HG03469 (cell line): ENCODE results near the gene TBX1.

Source experiments
- ATAC-seq: cut with Tn5 transposase; IDR thresholded peaks from one replicate; pipeline ENCODE4 v1.9.1; 2021; ENCODE audit warnings: mild to moderate bottlenecking, moderate library complexity, moderate number of reproducible peaks; ENCODE audit not compliant: unreplicated experiment

The TBX1 gene

DNA sequence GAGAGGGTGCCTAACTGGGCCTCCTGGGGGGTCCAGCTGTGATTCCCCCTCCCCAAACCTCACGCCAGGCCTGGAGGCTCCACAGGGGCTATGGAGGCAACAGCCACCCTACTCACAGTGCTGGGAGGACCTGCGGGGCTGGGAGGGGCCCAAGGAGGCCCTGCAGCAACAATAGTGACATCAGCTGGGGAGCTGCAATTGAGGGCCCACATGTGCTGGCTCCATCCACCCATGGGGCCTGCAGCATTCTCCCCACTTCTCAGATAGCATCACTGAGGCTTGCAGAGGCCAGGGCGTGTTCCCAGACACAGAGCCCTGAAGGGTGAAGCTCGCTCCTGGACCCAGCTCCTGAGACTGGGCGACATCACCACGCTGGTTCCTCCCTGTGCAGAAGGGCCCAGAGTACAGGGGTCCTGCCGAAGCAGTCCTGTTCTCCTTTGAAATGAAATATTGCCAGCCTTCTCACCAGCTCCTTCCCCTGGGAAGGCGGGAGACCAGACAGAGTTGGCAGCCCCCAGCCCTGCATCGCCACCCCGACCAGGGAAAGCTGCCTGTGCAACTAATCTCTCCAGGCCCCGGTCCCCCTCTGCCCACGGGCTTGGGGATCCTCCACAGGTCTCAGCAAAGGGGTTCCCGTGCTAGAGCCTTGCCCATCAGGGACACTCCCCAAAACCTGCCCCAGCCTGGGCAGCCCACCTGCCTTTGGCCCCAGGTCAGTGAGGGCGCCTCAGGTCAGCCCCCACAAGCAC, 8.9 kb upstream of the TBX1 start:
- no peak for ATAC-seq

DNA sequence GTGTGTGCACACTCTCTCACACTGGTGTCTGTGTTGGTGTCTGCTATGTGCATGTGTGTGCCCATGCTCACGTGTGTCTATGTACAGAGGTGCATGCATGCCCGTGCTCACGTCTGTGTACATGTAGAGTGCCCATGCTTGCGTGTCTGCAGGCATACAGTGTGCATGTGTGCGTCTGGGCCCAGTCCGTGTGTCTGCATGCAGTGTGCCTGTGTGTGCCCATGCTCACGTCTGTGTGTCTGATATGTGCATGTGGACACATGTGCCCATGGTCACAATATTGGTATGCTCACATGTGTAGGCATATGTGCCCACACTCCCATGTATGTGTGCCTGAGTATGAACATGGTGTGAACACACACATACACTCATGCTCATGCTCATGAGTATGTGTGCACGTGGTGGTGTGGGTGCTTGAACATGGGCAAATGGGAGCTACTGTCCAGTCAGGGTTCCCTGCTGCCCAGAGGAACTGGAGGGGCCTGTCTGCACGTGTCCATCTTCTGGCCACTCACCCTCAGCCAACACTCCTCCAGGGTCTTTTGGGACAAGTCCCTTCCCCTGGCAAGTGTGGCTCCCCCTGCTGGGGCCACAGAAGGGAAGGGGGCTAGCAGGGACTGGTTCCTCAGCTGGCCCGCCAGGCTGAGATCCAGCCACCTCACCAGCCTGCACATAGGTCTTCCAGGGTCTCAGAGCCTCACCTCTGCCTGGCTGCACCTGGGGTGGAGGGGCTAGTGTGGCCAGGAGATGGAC, 7.3 kb upstream of the TBX1 start:
- no peak for ATAC-seq

DNA sequence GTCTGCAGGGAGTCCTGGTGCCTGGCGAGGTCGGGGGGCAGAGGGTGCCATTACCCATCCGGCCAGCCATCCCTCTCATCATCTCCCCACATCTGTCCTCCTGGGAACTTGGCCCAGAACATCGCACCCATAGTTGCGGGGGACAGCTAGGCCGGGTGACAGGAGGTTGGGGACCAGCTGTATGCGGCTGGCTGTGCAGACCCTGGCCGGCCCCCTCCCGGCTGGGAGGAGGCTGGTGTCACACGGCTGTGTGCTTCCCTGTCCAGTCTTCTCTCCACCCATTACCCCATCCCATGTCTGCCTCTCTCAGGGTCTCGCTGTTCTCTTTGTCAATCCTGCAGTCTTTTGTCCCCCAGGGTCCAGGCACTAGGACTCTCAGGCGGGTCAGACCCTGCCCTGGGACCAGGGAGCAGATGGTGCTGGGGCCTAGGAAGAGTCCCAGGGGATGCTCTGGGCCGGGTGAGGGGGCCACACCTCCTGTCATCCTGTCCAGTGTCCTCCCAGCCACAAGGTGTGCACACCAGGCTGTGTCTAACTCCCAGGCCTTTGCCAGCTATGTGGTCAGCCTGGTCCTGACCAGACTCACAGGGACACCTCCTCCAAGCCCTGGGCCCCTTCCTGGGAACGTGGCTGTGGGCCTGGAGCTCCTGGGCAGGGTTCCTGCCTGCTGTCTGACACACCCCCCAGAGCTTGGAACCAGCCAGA, 6.4 kb upstream of the TBX1 start:
- no peak for ATAC-seq

DNA sequence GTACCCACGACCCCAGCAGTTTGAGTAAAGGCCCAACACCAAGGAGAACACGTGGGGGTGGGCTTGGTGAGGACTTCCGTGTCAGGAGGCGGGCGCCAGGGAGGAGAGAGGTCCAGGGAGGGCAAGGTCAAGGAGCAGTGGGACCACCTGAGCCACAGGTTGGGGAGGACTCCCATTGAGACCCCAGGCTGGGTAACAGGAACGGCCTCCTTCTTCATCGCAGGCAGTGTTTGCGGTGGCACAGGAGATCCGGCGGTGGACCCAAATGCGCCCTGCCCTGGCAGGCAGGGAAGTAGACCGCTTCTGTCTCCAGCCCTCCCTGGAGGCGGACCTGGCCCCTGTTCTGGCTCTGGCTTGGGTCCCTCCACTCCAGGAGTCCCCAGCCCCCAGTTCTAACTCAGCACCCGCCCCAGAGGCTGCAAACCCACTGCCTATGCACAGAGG, 5.9 kb upstream of the TBX1 start:
- ATAC-seq: no peak

DNA sequence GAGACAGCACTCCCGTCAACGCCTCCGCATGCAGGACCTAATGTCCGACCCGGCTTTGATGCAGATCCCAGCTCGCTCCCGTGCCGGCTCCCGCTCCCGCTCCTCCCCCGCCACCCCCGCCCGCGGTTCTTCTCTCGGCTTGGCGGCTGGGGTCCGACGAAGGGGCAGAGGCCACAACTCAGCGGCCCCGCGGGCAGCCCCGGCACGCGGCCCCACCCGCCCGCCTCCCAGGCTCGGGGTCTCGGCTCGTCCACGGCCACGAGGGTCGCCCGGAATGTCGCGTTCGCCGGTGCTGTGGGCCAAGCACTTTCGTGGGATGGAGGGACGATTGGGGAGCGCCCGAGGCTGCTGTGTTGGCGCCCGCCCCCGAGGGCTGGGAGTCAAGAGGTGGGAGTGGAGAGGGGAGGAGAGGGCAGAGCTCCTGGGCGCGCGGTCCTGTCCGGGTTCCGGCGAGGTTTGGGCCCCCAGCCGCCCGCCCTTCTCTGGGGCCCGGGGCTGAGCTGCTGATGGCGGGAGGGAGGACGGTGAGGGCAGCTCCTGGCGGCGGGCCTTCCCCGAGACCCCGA, 5.3 kb upstream of the TBX1 start:
- no peak for ATAC-seq

DNA sequence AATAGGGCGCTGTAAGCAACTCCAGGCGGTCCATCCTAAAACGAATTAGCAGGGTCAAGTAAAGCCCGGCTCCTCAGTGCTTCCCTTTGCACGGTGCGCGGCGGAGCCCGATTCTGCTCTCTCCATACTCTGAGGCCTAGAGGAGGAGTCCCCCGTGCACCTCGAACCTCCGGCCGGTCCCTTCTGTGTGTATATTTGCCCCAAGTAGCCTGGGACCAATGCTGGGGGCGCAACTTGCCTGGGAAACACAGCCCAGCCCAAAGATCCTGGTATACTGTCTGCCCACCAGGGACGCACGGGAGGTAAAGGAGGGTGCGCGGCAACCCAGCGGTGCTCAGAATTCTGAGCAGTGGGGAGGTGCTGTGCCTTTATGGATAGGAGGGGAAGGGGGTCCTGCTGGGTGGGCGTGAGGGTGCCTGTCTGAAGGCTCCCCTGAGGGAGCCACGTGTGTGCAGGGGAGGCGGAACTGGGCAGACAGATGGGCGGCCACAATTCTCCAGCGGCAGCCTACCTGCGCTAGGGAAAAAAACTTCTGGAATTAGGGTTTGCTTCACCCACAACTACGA, 4.8 kb upstream of the TBX1 start:
- ATAC-seq: no peak

DNA sequence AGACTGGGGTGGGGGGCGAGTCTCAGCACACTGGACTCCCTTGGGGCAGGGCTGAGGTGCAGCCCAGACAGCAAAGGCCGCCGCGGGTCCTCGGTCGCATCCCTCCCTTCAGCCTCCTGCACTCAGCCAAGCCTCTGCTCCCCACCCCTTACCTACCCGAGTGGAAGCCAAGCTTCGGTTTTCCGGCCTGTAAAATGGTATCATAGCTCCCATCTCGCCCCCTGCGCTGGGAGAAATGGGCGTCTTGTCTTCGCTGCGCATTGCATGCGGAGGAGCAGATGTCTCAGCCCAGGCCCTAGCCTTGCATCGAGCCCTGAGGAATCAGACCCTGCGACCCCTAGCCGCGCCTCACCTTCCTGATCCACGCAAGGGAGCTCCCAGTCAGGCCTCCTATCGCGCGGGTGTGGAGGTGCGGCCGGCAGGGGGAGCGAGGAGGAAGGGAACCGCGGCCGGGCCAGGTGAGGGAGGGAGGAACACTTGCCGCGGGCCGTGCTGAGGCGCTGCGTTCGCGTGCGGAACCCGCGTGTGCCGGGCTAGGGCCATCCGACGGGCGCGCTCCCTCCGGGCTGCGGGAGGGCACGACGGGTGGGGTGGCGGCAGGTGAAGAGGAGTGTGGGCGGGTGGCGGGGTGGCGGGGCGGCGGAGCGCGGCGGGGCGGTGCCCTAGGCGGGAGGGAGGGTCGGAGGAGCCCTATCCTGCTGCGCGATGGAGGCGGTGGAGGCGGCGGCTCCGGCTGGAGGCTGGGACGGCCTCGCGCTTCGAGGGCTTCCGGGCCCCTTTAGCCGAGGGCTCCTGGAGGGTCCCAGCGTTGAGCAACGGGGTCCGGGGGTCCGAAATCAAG, 4.1 kb upstream of the TBX1 start:
- ATAC-seq: no peak

DNA sequence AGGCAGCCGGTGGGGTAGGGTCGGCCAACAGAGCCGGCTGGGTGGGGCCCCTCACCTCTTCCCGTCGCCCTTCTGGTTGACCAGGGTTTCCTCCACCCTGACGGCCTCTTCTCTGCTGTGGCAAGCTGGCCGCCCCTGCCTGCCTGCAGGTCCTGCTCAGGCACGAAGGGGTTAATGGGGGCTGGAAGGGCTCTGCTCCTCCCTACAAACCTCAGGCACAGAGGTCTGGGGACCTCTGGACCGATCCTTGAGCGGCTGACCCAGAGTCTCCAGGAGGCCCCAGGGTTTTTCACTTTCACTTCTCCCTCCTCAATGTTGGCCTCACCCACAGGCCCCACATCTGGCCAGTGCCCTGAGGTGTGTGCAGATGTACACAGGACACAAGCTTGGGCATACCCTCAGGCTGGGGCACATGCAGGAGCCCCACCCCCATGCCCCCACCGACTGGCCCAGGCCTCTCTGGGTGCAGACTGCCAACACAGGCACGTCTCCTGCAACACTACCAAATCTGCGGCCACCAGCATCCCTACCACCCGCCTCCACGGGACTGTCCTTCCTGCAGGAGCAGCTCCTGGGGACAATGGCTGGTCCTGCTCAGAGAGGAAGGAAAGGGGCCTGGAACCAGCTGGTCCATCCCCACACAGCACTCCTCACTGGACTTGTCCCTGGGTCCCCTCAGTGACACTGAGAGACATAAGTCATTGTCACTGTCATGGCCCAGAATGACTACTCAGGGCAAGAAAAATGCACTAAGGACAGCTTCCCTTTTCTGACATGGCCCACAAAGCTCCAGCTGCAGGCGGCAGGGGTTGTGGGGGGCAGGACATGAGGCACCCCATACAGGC, 3.2 kb upstream of the TBX1 start:
- no peak for ATAC-seq

DNA sequence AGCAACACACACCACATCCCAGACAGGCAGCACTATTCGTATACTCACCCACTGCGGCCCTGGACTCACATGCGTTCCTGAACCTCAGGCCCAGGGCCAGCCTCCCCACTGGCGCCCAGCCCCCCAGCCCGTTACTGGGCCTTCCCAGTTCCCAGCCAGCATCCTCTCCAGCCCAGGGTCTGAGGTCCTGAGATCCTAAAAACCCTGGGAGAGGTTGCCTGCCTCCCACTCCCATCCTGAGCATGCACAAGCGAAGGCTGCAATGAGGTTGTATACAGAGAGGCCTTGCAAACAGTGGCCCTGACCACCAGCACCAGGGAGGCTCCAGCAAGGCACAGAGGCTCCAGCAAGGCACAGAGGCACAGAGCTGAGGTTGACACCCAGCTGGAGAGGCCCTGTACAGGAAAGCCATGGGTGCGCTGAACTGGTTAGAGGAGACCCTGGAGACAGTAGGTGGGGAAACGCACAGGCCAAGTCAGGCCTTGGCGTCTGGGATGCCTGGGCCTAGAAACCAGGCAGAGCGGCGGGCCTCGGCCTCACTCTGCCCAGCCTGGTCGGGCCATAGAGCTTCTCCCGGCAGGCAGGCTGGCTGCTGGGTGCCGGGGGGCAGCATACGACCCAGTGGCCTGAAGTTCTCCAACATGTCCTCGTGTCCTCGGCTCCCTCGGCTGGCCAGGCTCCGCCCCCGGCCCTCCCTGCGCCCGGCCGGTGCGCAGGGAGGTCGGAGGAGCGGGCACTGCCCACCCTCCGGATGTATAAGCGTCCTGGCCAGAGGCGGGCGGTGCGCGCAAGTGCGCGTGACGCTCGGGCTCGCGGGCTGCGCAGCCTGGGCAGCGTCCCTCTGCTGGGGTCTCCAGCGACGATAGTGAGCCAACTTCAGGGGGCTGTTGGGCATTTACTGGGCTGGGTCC, 2.3 kb upstream of the TBX1 start:
- ATAC-seq: no peak

DNA sequence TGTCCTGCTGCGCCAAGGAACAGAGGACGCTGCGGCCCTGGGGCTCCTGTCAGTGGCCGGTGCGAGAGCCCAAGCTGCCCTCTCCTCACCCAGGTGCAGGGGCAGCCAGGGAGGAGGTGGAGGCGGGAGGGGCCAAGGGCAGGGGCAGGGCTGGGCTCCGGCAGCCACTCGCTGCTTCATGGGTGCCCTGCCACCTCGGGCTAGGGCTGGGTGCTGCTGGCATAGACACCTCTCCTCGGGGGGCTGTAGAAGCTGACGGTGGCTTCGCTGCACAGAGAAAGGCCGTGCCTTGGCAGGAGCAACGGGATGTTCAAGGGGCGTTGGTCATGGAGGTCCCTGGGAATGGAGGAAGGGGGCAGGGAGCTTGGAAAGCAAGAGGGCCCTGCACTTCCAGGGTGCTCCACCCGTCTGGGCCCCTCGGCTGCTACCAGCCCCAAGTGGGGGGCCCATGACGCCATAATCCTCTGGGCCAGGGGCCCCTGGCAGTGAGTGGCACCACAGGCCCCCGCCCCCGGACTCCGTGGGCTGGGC, 1.6 kb upstream of the TBX1 start:
- ATAC-seq: no peak

DNA sequence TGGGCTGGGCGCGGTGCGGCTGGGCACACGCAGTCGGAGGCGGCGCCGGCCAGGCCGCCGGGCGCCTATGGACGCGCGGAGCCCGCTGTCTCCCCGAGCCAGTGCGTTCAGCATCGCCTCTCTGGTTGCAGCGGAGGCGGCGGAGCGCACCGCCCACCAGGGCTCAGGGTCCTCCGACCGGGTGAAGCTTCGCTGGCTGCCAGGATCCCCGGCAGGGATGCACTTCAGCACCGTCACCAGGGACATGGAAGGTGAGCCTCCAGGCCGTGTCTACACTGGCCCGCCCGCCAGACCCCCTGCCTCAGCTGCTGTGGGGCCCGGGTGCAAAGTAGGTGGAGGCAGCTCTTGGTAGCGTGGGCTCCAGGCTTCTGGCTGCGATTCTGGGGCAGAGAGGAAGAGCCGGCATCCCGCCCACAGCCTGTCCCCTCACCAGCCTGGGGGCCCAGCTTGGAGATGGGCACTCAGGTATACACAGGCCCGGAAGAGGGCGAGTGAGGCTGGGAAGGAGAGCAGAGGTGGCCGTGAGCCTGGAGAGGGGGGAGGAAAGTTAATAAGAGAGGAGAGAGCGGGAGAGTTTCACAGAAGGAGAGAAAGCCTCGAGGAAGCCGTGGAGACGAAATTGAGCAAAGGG, 1.0 kb upstream of the TBX1 start:
- ATAC-seq: no peak

DNA sequence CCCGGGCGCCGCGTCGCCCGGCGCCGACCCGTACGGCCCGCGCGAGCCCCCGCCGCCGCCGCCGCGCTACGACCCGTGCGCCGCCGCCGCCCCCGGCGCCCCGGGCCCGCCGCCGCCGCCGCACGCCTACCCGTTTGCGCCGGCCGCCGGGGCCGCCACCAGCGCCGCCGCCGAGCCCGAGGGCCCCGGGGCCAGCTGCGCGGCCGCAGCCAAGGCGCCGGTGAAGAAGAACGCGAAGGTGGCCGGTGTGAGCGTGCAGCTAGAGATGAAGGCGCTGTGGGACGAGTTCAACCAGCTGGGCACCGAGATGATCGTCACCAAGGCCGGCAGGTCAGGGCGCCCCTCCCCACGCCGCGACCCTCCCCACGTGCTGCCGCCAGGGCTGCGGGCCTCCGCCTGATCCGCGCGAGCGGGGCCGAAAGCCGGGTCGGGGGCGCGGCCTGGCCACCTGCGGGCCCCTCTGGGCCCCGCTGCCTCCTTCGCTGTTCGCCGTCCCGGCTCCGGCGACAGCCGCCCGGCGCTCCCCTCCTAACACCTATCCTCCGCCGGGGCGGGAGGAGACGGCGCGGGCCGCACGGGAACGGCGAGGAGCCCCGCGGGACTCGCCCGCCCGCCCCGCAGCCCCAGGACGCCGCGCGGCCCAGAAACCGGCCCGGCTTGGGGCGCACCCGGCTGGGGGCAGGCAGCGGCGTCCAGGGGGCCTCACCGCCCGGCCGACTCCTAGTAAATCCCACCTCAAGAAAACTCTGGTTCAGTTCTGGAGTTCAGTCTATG, 560 bp downstream of the TBX1 start:
- ATAC-seq: no peak

DNA sequence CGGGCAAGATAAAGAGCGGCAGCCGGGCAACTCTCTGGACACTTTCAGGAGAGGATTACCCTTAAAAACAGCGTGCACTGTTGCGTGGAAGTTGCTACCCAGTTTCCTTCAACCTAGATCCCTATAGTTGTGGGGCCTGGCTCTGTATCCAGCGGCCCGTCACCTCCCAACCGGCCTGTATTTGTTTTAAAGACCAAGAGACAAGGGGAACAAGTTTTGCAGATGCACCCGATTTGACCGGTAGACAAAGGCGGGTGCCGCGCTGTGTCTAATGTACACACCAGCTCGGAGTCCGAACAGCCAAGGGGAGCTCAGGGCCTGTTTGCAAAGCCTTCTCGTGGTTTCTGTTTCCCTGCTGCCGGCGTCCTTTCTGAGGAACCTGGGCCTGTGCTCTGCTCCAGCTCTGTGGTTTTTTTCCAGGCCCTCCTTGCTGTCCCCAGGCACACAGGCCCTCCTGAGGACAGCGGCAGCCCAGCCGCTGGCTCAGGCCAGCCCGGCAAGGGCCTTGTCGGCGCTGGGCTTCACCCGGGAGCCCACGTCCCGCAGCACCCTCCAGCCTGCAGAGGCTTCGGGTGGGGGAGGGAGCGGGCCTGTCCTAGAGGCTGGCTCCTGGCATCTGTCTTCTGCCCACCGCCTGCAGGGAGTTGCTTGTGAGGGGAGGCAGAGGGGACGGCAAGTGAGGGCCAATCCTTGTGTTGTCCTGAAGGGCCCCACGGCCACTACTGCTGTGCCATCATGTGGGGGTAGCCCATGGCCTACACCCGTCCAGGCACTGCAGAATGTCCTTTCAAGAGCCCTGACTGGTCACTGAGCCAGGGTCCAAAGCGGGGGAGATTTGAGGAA, 1.4 kb downstream of the TBX1 start:
- no peak for ATAC-seq

DNA sequence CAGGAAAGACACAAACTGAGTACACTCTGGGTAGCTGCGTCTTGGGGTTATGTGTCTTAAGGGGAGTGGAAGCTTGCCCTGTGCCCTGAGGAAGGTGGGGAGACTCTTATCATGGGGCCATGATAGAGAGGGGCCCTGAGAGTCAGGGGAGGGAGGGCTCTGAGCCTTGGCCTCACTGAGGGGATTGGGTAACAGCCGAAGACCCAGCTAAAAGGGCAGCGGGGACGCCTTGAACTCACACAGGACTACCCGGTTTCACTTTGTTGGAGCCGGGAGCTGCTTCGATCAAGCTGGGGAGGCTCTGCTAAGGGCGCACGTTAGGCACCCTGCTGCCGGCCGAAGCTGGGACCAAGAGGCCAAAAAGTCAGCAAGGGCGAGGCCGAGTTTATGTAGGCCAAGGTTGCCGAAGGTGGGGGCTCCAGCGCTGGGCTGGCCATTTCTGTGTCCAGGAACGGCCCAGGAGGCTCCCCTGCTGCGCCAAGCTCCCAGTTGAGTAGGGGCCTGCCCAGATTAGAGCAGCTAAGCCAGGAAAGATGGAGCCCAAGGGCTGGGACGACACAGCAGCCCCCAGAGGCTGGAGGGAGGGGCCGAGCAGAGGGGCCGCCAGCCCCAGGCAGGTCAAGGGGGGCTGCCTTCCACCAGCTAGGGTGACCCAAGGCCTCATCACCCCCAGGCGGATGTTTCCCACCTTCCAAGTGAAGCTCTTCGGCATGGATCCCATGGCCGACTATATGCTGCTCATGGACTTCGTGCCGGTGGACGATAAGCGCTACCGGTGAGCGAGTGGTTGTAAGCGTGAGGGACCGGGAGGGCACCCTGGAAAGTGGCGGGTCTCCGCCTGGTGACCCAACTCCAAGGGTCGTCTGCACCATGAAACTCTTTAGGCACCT, 2.2 kb downstream of the TBX1 start:
- no peak for ATAC-seq
